ENCODE data around the gene CRY2. TPM values are rescaled to one million over a fixed set of nuclear protein-coding genes. Genes with fewer than 3 reads are reported as not detected.
A peak's percentile ranks its signal among the peaks of the same experiment; 100 is the strongest.

CRY2 gene
- total and polyA plus RNA-seq, 2 of the 13 experiments (the other 11 are each of a cell fraction or from before 2014, with no cell fraction given), result 10.1 to 12.2 TPM

- no peak for TF ChIP-seq ZNF276 (CRISPR knock-in tag; IDR thresholded peaks at IDR 0.05; ENCODE audit: low read depth)
- TF ChIP-seq MBNL3 (CRISPR knock-in tag; conservative IDR thresholded peaks at IDR 0.05), result no peak
- no peak for TF ChIP-seq HOXA9 (CRISPR knock-in tag; IDR thresholded peaks at IDR 0.05; ENCODE audit: borderline replicate concordance)
- TF ChIP-seq ZBTB8A (CRISPR knock-in tag; IDR thresholded peaks at IDR 0.05; ENCODE audit: borderline replicate concordance, low read depth), result no peak
- TF ChIP-seq MIER2 (CRISPR knock-in tag; IDR thresholded peaks at IDR 0.05), result peak; percentile 95
- TF ChIP-seq, protein P1, sequence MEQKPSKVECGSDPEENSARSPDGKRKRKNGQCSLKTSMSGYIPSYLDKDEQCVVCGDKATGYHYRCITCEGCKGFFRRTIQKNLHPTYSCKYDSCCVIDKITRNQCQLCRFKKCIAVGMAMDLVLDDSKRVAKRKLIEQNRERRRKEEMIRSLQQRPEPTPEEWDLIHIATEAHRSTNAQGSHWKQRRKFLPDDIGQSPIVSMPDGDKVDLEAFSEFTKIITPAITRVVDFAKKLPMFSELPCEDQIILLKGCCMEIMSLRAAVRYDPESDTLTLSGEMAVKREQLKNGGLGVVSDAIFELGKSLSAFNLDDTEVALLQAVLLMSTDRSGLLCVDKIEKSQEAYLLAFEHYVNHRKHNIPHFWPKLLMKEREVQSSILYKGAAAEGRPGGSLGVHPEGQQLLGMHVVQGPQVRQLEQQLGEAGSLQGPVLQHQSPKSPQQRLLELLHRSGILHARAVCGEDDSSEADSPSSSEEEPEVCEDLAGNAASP (CRISPR knock-in tag; IDR thresholded peaks at IDR 0.05; ENCODE audit: borderline replicate concordance), result peak; percentile 45; the same call in 1 of the 2 replicates
- peak; percentile 38; the same call in 1 of the 2 replicates for TF ChIP-seq BORCS8-MEF2B (CRISPR knock-in tag; IDR thresholded peaks at IDR 0.05)
- no peak for TF ChIP-seq RNF2 (conservative IDR thresholded peaks at IDR 0.05; ENCODE audit: low read depth)
- TF ChIP-seq REL (CRISPR knock-in tag; conservative IDR thresholded peaks at IDR 0.05), result 0 out of 2 replicates have a peak, but pooled peaks have one; percentile 45
- TF ChIP-seq, protein P2, sequence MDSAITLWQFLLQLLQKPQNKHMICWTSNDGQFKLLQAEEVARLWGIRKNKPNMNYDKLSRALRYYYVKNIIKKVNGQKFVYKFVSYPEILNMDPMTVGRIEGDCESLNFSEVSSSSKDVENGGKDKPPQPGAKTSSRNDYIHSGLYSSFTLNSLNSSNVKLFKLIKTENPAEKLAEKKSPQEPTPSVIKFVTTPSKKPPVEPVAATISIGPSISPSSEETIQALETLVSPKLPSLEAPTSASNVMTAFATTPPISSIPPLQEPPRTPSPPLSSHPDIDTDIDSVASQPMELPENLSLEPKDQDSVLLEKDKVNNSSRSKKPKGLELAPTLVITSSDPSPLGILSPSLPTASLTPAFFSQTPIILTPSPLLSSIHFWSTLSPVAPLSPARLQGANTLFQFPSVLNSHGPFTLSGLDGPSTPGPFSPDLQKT (CRISPR knock-in tag; IDR thresholded peaks at IDR 0.05; ENCODE audit: borderline replicate concordance), result no peak
- TF ChIP-seq ZSCAN31 (CRISPR knock-in tag; IDR thresholded peaks at IDR 0.05; ENCODE audit: low read depth), result no peak
- TF ChIP-seq ZSCAN20 (CRISPR knock-in tag; IDR thresholded peaks at IDR 0.05; ENCODE audit: borderline replicate concordance), result no peak
- TF ChIP-seq DRAP1 (CRISPR knock-in tag; IDR thresholded peaks at IDR 0.05), result no peak
- TF ChIP-seq SALL1 (CRISPR knock-in tag; IDR thresholded peaks at IDR 0.05), result peak; percentile 56
- TF ChIP-seq, protein P3, sequence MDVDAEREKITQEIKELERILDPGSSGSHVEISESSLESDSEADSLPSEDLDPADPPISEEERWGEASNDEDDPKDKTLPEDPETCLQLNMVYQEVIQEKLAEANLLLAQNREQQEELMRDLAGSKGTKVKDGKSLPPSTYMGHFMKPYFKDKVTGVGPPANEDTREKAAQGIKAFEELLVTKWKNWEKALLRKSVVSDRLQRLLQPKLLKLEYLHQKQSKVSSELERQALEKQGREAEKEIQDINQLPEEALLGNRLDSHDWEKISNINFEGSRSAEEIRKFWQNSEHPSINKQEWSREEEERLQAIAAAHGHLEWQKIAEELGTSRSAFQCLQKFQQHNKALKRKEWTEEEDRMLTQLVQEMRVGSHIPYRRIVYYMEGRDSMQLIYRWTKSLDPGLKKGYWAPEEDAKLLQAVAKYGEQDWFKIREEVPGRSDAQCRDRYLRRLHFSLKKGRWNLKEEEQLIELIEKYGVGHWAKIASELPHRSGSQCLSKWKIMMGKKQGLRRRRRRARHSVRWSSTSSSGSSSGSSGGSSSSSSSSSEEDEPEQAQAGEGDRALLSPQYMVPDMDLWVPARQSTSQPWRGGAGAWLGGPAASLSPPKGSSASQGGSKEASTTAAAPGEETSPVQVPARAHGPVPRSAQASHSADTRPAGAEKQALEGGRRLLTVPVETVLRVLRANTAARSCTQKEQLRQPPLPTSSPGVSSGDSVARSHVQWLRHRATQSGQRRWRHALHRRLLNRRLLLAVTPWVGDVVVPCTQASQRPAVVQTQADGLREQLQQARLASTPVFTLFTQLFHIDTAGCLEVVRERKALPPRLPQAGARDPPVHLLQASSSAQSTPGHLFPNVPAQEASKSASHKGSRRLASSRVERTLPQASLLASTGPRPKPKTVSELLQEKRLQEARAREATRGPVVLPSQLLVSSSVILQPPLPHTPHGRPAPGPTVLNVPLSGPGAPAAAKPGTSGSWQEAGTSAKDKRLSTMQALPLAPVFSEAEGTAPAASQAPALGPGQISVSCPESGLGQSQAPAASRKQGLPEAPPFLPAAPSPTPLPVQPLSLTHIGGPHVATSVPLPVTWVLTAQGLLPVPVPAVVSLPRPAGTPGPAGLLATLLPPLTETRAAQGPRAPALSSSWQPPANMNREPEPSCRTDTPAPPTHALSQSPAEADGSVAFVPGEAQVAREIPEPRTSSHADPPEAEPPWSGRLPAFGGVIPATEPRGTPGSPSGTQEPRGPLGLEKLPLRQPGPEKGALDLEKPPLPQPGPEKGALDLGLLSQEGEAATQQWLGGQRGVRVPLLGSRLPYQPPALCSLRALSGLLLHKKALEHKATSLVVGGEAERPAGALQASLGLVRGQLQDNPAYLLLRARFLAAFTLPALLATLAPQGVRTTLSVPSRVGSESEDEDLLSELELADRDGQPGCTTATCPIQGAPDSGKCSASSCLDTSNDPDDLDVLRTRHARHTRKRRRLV (CRISPR knock-in tag; IDR thresholded peaks at IDR 0.05), result no peak
- TF ChIP-seq ZNF83 (CRISPR knock-in tag; IDR thresholded peaks at IDR 0.05; ENCODE audit: borderline replicate concordance), result no peak
- TF ChIP-seq DNMT1 (CRISPR knock-in tag; IDR thresholded peaks at IDR 0.05), result no peak
Observed at GRCh38 chr11:45885274-45885920, 38.1 kb downstream of the CRY2 start, which contains the start of gene MAPK8IP1 (continued).

Measured in HepG2 (cell line).